Keratinocyte (primary cell): ENCODE measurements around the gene CXXC5. TPM values are rescaled to one million over a fixed set of nuclear protein-coding genes. Genes with fewer than 3 reads are reported as not detected.

Source experiments
- DNase-seq: peaks from one replicate; pipeline ENCODE4 v3.0.0-alpha.2; 2011; ENCODE audit warnings: low read depth, missing footprints, low spot score
- FAIRE-seq: peaks from 2 replicates; lab custom pipeline; 2011; peaks lifted over from hg19 to GRCh38; lab: Jason Lieb, UNC
- H2AFZ ChIP-seq: 2 replicates; pipeline ENCODE4 v1.6.0; 2012; ENCODE audit warnings: low read length, control low read depth, inconsistent platforms; ENCODE audit not compliant: control insufficient read depth
- H3K27ac ChIP-seq: 2 replicates; pipeline ENCODE4 v1.5.1; 2011; ENCODE audit warnings: low read length; ENCODE audit not compliant: control insufficient read depth, insufficient read depth
- H3K27me3 ChIP-seq: 3 replicates; pipeline ENCODE4 v1.6.0; 2011; ENCODE audit warnings: low read length; ENCODE audit not compliant: control insufficient read depth, insufficient read depth; ENCODE audit errors: extremely low read depth
- H3K36me3 ChIP-seq, 2 experiments: 2 replicates in 1 of 2; 3 replicates in 1 of 2; pipeline ENCODE4 v1.5.1; 2011; ENCODE audit warnings: low read length in 2 of 2, mild to moderate bottlenecking in 1 of 2; ENCODE audit not compliant: control insufficient read depth in 2 of 2, insufficient read depth in 2 of 2; ENCODE audit errors: extremely low read depth in 1 of 2
- H3K4me1 ChIP-seq: 3 replicates; pipeline ENCODE4 v1.5.1; 2011; ENCODE audit warnings: low read length; ENCODE audit not compliant: control insufficient read depth, insufficient read depth; ENCODE audit errors: extremely low read depth
- H3K4me2 ChIP-seq: 3 replicates; pipeline ENCODE4 v1.6.0; 2011; ENCODE audit warnings: low read depth, low read length; ENCODE audit not compliant: control insufficient read depth, insufficient read depth; ENCODE audit errors: extremely low read depth
- H3K4me3 ChIP-seq, 3 experiments: fragments of 200-600 bp in 1 of 3; sonication (generic) in 1 of 3; 2 replicates in 2 of 3; 3 replicates in 1 of 3; pipeline ENCODE4 v1.5.1; 2011 to 2016; ENCODE audit warnings: low read length in 3 of 3, mild to moderate bottlenecking in 3 of 3, control low read depth in 2 of 3, inconsistent platforms in 1 of 3, low read depth in 1 of 3, mixed read lengths in 1 of 3, mixed run types in 1 of 3, moderate library complexity in 1 of 3; ENCODE audit not compliant: control insufficient read depth in 2 of 3, insufficient read depth in 2 of 3; ENCODE audit errors: extremely low read depth in 1 of 3
- H3K79me2 ChIP-seq: 2 replicates; pipeline ENCODE4 v1.6.0; 2012; ENCODE audit warnings: low read length; ENCODE audit not compliant: control insufficient read depth, insufficient read depth
- H3K9ac ChIP-seq: 3 replicates; pipeline ENCODE4 v1.6.0; 2011; ENCODE audit warnings: low read length; ENCODE audit not compliant: control insufficient read depth, insufficient read depth; ENCODE audit errors: extremely low read depth
- H3K9me1 ChIP-seq: 3 replicates; pipeline ENCODE4 v1.6.0; 2011; ENCODE audit warnings: low read length; ENCODE audit not compliant: control insufficient read depth, insufficient read depth; ENCODE audit errors: extremely low read depth
- H3K9me3 ChIP-seq: 2 replicates; pipeline ENCODE4 v1.5.1; 2012; ENCODE audit warnings: low read depth, low read length; ENCODE audit not compliant: control insufficient read depth
- H4K20me1 ChIP-seq: 3 replicates; pipeline ENCODE4 v1.6.0; 2011; ENCODE audit warnings: low read length; ENCODE audit not compliant: control insufficient read depth, insufficient read depth; ENCODE audit errors: extremely low read depth
- CTCF ChIP-seq, 3 experiments: IDR thresholded peaks in 1 of 3; conservative IDR thresholded peaks in 1 of 3; optimal IDR thresholded peaks in 1 of 3; 2 replicates in 2 of 3; 3 replicates in 1 of 3; pipeline versions ENCODE3 to v1.5.1; 2011; ENCODE audit warnings: low read length in 3 of 3, mild to moderate bottlenecking in 3 of 3, moderate library complexity in 2 of 3, control low read depth in 1 of 3, inconsistent platforms in 1 of 3; ENCODE audit not compliant: insufficient read depth in 2 of 3; ENCODE audit errors: extremely low read depth in 1 of 3
- EZH2 ChIP-seq: IDR thresholded peaks from one replicate; pipeline ENCODE4 v1.6.1; 2012; ENCODE audit warnings: inconsistent platforms, mild to moderate bottlenecking, low read length, moderate library complexity
- dilution Hi-C: fragments of 300-500 bp; cut with MboI; formaldehyde crosslinking; loops from one replicate; pipeline ENCODE4 v1.7.0; 2020; ENCODE audit warnings: low sequenced_read_pairs; ENCODE audit not compliant: extremely low pct_ligation_motif_present
- polyA plus RNA-seq, 5 experiments: library from polyadenylated mRNA; depleted of rRNA in 3 of 5; stranded (reverse) in 3 of 5; stranded (forward) in 1 of 5; unstranded in 1 of 5; fragments of >200 nt; gene quantifications; 1 replicate in 1 of 5; 2 replicates in 3 of 5; 3 replicates in 1 of 5; pipeline versions ENCODE4 v1.2.1 to v1.2.3, GENCODE V29; 2011 to 2012; ENCODE audit warnings: missing spikeins in 2 of 5, low read depth in 1 of 5, low replicate concordance in 1 of 5

The CXXC5 gene
- polyA plus RNA-seq, 1 donor (not counting 4 experiments of a cell fraction or from before 2014, with no cell fraction given): 1.0 TPM

- no peaks in the 10 kb centered on the region for H3K4me1 ChIP-seq
- H3K4me3 ChIP-seq: no peak overlapping the region
- no peak overlapping the region for H3K9ac ChIP-seq
- TF ChIP-seq CTCF (optimal IDR thresholded peaks at IDR 0.05 in 1 of 3, IDR thresholded peaks at IDR 0.05 in 1 of 3, conservative IDR thresholded peaks at IDR 0.05 in 1 of 3; ENCODE audit: extremely low read depth in 1 of 3, insufficient read depth in 2 of 3, low read length in 3 of 3) (no peak), EZH2 (no peak)
- H3K9me3 ChIP-seq: peaks cover under 1% of the 10 kb centered on the region
- H3K27me3 ChIP-seq: peaks cover 38% of the 10 kb centered on the region
- H3K4me2 ChIP-seq: no peak overlapping the region
- H3K79me2 ChIP-seq: no peaks in the 10 kb centered on the region
- FAIRE-seq (no peak), DNase-seq (no peak)
- dilution Hi-C loops: no loop called here
- no peak overlapping the region for H3K27ac ChIP-seq
- no peak overlapping the region for H2AFZ ChIP-seq
- H4K20me1 ChIP-seq: peaks cover 2% of the 10 kb centered on the region
- no peaks in the 10 kb centered on the region for H3K9me1 ChIP-seq
- no peaks in the 10 kb centered on the region for H3K36me3 ChIP-seq
These were observed 57.0 kb downstream of the CXXC5 start for GRCh38 chr5:139705191-139705590.

- Histone ChIP-seq H3K79me2 (no peaks in the 10 kb centered on the region), H4K20me1 (peaks cover 2% of the 10 kb centered on the region), H2AFZ (no peak overlapping the region), H3K27ac (no peak overlapping the region), H3K27me3 (peaks cover 42% of the 10 kb centered on the region), H3K4me2 (no peak overlapping the region), H3K4me1 (peaks cover 5% of the 10 kb centered on the region), H3K9me1 (no peaks in the 10 kb centered on the region), H3K4me3 (no peak overlapping the region), H3K9me3 (peaks cover 4% of the 10 kb centered on the region), H3K36me3 (no peaks in the 10 kb centered on the region), H3K9ac (no peak overlapping the region)
- FAIRE-seq (no peak), DNase-seq (no peak)
- TF ChIP-seq CTCF (optimal IDR thresholded peaks at IDR 0.05 in 1 of 3, IDR thresholded peaks at IDR 0.05 in 1 of 3, conservative IDR thresholded peaks at IDR 0.05 in 1 of 3; ENCODE audit: extremely low read depth in 1 of 3, insufficient read depth in 2 of 3, low read length in 3 of 3) (no peak), EZH2 (no peak)
- dilution Hi-C loops: no loop called here
These were observed 57.8 kb downstream of the CXXC5 start for GRCh38 chr5:139705655-139706587.
